Skeletal muscle tissue (tissue), 4 donors: ENCODE data around the gene GLRX2. TPM values are rescaled to one million over a fixed set of nuclear protein-coding genes. Genes with fewer than 3 reads are reported as not detected.

ENCODE experiments used
- H3K27ac ChIP-seq: one replicate; pipeline ENCODE4 v1.7.0; 2013; ENCODE audit warnings: mild to moderate bottlenecking, low read depth, low read length, inconsistent platforms
- H3K27me3 ChIP-seq, 3 donors: one replicate each; pipeline ENCODE4 v1.7.0; 2013; ENCODE audit warnings: low read length in 3 of 3; ENCODE audit not compliant: control insufficient read depth in 3 of 3, insufficient read depth in 3 of 3
- H3K36me3 ChIP-seq, 3 donors: one replicate each; pipeline ENCODE4 v1.7.0; 2013; ENCODE audit warnings: low read length in 3 of 3; ENCODE audit not compliant: control insufficient read depth in 3 of 3, insufficient read depth in 3 of 3
- H3K4me1 ChIP-seq, 3 donors: one replicate each; pipeline ENCODE4 v1.7.0; 2013; ENCODE audit warnings: low read length in 3 of 3, mild to moderate bottlenecking in 3 of 3; ENCODE audit not compliant: control insufficient read depth in 3 of 3, insufficient read depth in 3 of 3
- H3K4me3 ChIP-seq, 3 donors: one replicate each; pipeline ENCODE4 v1.7.0; 2013; ENCODE audit warnings: low read length in 3 of 3
- H3K9ac ChIP-seq, 3 donors: one replicate each; pipeline ENCODE4 v1.7.0; 2013; ENCODE audit warnings: low read length in 3 of 3, mild to moderate bottlenecking in 3 of 3, moderate library complexity in 2 of 3, low read depth in 1 of 3
- H3K9me3 ChIP-seq, 3 donors: one replicate each; pipeline ENCODE4 v1.7.0; 2013; ENCODE audit warnings: low read length in 3 of 3; ENCODE audit not compliant: control insufficient read depth in 3 of 3
- total RNA-seq: library from RNA; depleted of rRNA; stranded (reverse); fragments of >200 nt; gene quantifications from one replicate; pipeline ENCODE4 v1.2.3, GENCODE V29; 2014
- donor health status: Osteomylitis.

Gene GLRX2
- total RNA-seq, 1 donor from 2014 or later, result 4.7 TPM

- H3K9me3 ChIP-seq, result no peaks in the 10 kb centered on the region
- H3K27me3 ChIP-seq, result no peaks in the 10 kb centered on the region
- no peak overlapping the region for H3K9ac ChIP-seq
- no peak overlapping the region for H3K27ac ChIP-seq
- H3K4me1 ChIP-seq, result no peaks in the 10 kb centered on the region
- H3K4me3 ChIP-seq, result no peak overlapping the region
- H3K36me3 ChIP-seq, result peaks cover 0 to 27% (median 13%) of the 10 kb centered on the region in 3 donors
These were observed 11.1 kb downstream of the GLRX2 start for GRCh38 chr1:193094112-193094511.

GRCh38 chr1:193090865-193091264 lies 14.3 kb downstream of the GLRX2 start:
- Histone ChIP-seq H3K4me1 (no peaks in the 10 kb centered on the region), H3K9me3 (no peaks in the 10 kb centered on the region), H3K36me3 (peaks cover 0 to 16% (median 3%) of the 10 kb centered on the region in 3 donors)

GRCh38 chr1:193087893-193088292 lies 17.3 kb downstream of the GLRX2 start:
- Histone ChIP-seq H3K9ac (no peak overlapping the region), H3K4me1 (no peaks in the 10 kb centered on the region), H3K27ac (no peak overlapping the region), H3K36me3 (peaks cover under 1 to 26% (median 18%) of the 10 kb centered on the region in 3 donors), H3K4me3 (no peak overlapping the region), H3K9me3 (no peaks in the 10 kb centered on the region), H3K27me3 (no peaks in the 10 kb centered on the region)

More at GRCh38 chr1:193090865-193091264, 14.3 kb downstream of the GLRX2 start:
- no peak overlapping the region for H3K4me3 ChIP-seq
- H3K9ac ChIP-seq, result no peak overlapping the region
- no peak overlapping the region for H3K27ac ChIP-seq
- H3K27me3 ChIP-seq, result no peaks in the 10 kb centered on the region

- Histone ChIP-seq H3K27ac (no peak overlapping the region), H3K9ac (peak overlapping the region in 1 of 3 donors; percentile 7), H3K4me1 (no peaks in the 10 kb centered on the region), H3K4me3 (no peak overlapping the region), H3K27me3 (no peaks in the 10 kb centered on the region), H3K9me3 (no peaks in the 10 kb centered on the region), H3K36me3 (peaks cover 6 to 31% (median 28%) of the 10 kb centered on the region in 3 donors)
These were observed 18.9 kb downstream of the GLRX2 start for GRCh38 chr1:193086342-193086741.

- Histone ChIP-seq H3K4me3 (no peak overlapping the region), H3K9me3 (no peaks in the 10 kb centered on the region), H3K4me1 (no peaks in the 10 kb centered on the region), H3K27me3 (no peaks in the 10 kb centered on the region), H3K9ac (no peak overlapping the region), H3K27ac (no peak overlapping the region), H3K36me3 (peaks cover 6 to 33% (median 31%) of the 10 kb centered on the region in 3 donors)
These were observed 20.0 kb downstream of the GLRX2 start for GRCh38 chr1:193085263-193085662.

GRCh38 chr1:193083365-193084088 lies 21.7 kb downstream of the GLRX2 start:
- Histone ChIP-seq H3K36me3 (peaks cover 6 to 39% (median 35%) of the 10 kb centered on the region in 3 donors), H3K4me3 (no peak overlapping the region), H3K4me1 (no peaks in the 10 kb centered on the region), H3K9me3 (no peaks in the 10 kb centered on the region), H3K27ac (no peak overlapping the region), H3K9ac (no peak overlapping the region), H3K27me3 (no peaks in the 10 kb centered on the region)

GRCh38 chr1:193079187-193079586 lies 26.0 kb downstream of the GLRX2 start:
- H3K9me3 ChIP-seq, result peaks cover 0 to 3% (median 0%) of the 10 kb centered on the region in 3 donors
- no peak overlapping the region for H3K27ac ChIP-seq
- no peaks in the 10 kb centered on the region for H3K4me1 ChIP-seq
- no peak overlapping the region for H3K9ac ChIP-seq
- no peaks in the 10 kb centered on the region for H3K27me3 ChIP-seq
- H3K36me3 ChIP-seq, result peaks cover 6 to 45% (median 43%) of the 10 kb centered on the region in 3 donors
- H3K4me3 ChIP-seq, result no peak overlapping the region

GRCh38 chr1:193077991-193078390 lies 27.2 kb downstream of the GLRX2 start:
- H3K4me3 ChIP-seq, result no peak overlapping the region
- no peaks in the 10 kb centered on the region for H3K27me3 ChIP-seq
- peaks cover 6 to 36% (median 33%) of the 10 kb centered on the region in 3 donors for H3K36me3 ChIP-seq
- H3K27ac ChIP-seq, result no peak overlapping the region
- H3K4me1 ChIP-seq, result no peaks in the 10 kb centered on the region
- H3K9me3 ChIP-seq, result peaks cover 0 to 3% (median 0%) of the 10 kb centered on the region in 3 donors
- no peak overlapping the region for H3K9ac ChIP-seq

GRCh38 chr1:193070942-193071341 lies 34.3 kb downstream of the GLRX2 start:
- H3K9ac ChIP-seq, result peak overlapping the region in 1 of 3 donors; percentile 34
- H3K4me3 ChIP-seq, result no peak overlapping the region
- peaks cover 0 to 4% (median 0%) of the 10 kb centered on the region in 3 donors for H3K36me3 ChIP-seq
- H3K27ac ChIP-seq, result no peak overlapping the region
- H3K4me1 ChIP-seq, result peaks cover 7 to 8% (median 7%) of the 10 kb centered on the region in 3 donors
- no peaks in the 10 kb centered on the region for H3K9me3 ChIP-seq
- H3K27me3 ChIP-seq, result no peaks in the 10 kb centered on the region

GRCh38 chr1:193070386-193070753 lies 34.8 kb downstream of the GLRX2 start:
- peaks cover 7 to 8% (median 7%) of the 10 kb centered on the region in 3 donors for H3K4me1 ChIP-seq
- H3K4me3 ChIP-seq, result no peak overlapping the region
- no peak overlapping the region for H3K9ac ChIP-seq
- peaks cover 0 to 4% (median 0%) of the 10 kb centered on the region in 3 donors for H3K36me3 ChIP-seq
- no peaks in the 10 kb centered on the region for H3K9me3 ChIP-seq
- no peaks in the 10 kb centered on the region for H3K27me3 ChIP-seq
- no peak overlapping the region for H3K27ac ChIP-seq
